Measurements from ENCODE around the gene TP53I11.

TP53I11 gene

DNA sequence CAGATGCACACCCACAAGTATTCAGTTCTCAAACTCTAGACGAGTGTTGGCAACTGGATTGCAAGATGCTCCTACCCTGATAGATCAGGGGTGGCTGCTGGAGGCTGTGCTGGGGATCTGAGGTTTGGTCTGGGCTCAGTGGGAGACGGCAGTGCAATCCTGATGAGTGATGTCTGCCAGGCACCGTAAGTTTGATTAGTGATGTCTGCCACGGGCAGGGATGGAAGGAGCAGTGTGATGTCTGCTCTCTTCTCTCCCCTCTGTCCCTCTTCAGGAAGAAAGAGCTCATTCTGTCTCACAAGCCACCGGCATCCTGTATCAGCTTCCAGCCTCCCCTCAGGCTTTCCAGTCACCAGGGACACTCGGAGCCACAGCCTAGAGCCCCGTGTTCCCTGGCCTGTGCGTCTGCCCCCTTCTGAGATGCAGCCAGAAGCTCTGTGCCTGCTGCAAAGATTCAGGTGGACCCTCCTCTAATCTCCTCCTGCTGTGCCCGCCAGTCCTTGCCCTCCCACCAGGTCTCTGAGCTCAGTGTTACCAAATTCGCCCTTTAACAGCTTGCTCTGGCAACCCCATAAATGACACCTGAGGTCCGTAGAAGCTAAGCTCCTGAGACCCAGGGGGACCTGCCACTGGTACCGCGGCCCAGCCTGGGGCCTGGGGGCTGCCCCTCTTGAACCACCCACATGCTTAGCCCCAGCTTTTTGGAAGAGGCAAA, 19.9 kb downstream of the TP53I11 start:
- in situ Hi-C loops (cut with HindIII; ENCODE audit: low pct_ligation_motif_present, low pct_unique_long_range_greater_than_20kb, low sequenced_read_pairs), result loop anchor here (25.0 kb wide), 1 partner anchor 182 kb away; no protein-coding TSS in a partner anchor
- no peak for DNase-seq

DNA sequence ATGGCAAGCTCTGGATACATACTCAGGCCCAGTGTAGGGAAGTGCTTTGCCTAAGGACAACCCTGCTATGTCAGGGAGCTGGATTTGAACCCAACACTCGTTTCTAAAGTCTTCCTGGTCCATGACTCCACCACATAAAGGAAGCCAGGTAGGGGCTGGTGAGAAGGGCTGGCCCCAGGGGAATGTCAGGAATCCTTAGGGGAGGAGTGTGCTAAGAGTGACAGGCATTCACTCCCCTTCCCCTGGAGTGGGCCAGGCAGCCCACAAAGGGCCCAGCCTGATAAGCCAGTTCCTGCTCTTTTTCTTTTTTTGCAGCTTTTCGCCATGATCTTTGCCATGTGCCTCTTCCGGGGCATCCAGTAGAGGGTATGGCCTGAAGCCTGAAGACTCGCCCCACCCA, 21.9 kb downstream of the TP53I11 start:
- no peak for DNase-seq
- in situ Hi-C loops (cut with HindIII; ENCODE audit: low pct_ligation_motif_present, low pct_unique_long_range_greater_than_20kb, low sequenced_read_pairs), result loop anchor here (25.0 kb wide), 1 partner anchor 183 kb away; no protein-coding TSS in a partner anchor

DNA sequence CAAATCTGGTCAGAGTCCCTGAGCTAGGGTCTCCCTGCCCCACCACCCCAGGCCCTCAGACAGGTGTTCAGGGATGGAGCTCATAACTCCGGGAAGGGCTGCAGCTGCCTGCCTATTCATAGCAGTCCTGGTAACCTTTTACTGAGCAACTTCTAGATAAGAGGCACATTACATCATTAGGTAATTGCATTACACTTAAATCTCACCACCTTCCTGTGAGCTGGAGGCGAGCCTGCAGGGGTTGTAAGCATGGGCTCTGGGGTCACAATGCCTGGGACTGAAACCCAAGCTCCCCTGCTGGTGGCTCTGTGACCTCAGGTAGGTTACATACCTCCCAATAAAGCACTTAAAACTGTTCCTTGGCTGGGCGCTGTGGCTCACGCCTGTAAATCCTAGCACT, 22.5 kb downstream of the TP53I11 start:
- DNase-seq, result no peak
- in situ Hi-C loops (cut with HindIII; ENCODE audit: low pct_ligation_motif_present, low pct_unique_long_range_greater_than_20kb, low sequenced_read_pairs), result loop anchor here (25.0 kb wide), 1 partner anchor 184 kb away; no protein-coding TSS in a partner anchor

DNA sequence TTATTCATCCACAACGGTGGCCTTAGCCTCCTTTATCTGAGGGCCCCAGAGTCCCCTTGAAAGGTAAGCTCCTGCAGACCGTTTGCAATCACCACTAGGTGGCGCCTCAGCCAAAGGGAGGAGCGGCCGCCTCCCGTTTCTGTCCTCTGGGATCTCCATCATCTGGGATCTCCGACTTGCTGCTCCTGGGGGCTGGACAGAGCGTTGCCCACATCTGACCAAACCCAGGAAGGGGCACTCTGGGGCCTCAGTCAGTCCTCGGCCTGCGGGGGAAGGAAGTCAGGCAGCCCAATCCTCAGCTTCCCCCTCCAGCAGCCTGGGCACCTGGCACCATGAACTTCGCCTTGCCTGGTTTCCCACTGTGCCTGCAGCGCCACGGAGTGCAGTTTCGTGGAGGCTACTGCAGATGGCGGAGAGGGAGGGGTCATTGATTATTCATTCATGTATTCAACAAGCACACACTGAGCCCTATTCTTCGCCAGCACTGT, 23.5 kb downstream of the TP53I11 start:
- in situ Hi-C loops (cut with HindIII; ENCODE audit: low pct_ligation_motif_present, low pct_unique_long_range_greater_than_20kb, low sequenced_read_pairs), result loop anchor here (25.0 kb wide), 1 partner anchor 185 kb away; no protein-coding TSS in a partner anchor
- peak; percentile 65 for DNase-seq

DNA sequence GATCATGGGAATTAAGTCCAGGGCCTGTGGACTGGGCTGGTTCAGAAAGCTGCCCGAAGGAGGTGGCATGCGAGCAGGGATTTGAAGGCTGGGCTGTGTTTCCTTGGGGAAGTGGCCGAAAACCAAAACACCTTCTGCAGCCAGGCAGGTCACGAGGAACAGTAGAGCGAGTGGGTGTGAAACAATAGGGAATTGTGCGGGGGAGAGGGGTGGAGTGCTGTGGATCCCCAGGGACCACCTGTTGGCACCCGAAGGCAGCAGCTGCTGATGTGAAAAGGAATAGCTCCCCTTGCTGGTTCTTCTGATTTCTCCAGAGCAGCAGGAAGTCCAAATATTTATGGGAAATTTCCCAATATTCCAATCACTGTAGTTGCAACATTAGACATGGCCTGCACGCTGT, 24.6 kb downstream of the TP53I11 start:
- no peak for DNase-seq
- in situ Hi-C loops (cut with HindIII; ENCODE audit: low pct_ligation_motif_present, low pct_unique_long_range_greater_than_20kb, low sequenced_read_pairs), result loop anchor here (25.0 kb wide), 1 partner anchor 186 kb away; no protein-coding TSS in a partner anchor

DNA sequence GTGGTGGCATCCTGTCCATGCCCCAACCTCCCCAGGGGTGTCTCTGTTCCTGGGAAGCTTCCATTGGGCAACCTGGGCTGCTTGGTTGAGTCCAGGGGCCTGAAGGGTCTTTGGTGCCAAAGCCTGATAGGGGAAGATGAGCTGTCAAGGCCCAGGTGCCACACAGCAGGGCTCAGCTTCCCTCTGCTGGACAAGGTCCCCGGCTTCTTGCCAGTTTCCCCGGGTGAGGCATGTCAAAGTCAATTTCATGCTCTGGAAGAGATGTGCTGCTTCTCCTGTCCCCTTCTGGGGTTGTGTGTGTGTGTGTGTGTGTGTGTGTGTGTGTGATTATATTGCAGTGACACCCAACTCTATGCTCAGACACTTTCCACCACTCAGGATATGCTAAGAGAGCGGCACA, 26.9 kb downstream of the TP53I11 start:
- in situ Hi-C loops (cut with HindIII; ENCODE audit: low pct_ligation_motif_present, low pct_unique_long_range_greater_than_20kb, low sequenced_read_pairs), result no loop called here
- DNase-seq, result no peak

DNA sequence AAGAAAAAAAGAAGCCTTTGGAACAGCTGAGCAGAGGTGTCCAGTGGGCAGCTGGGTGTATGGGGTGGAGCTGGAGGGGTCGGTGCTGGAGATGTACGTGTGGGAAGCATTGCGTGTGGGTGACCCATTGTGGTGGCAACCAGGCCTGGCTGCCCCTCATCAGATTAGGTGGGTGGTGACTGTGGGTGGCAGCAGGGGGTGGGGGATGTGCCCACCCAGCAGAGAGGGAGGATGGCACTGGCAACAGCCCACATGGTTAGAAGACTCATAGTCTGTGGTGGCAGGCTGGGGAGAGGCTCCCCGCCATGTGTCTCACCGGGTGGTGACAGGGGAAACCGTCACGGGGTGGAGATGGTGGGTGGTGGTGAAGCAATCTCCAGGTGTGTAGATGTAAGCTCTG, 27.6 kb downstream of the TP53I11 start:
- in situ Hi-C loops (cut with HindIII; ENCODE audit: low pct_ligation_motif_present, low pct_unique_long_range_greater_than_20kb, low sequenced_read_pairs), result no loop called here
- DNase-seq, result no peak

DNA sequence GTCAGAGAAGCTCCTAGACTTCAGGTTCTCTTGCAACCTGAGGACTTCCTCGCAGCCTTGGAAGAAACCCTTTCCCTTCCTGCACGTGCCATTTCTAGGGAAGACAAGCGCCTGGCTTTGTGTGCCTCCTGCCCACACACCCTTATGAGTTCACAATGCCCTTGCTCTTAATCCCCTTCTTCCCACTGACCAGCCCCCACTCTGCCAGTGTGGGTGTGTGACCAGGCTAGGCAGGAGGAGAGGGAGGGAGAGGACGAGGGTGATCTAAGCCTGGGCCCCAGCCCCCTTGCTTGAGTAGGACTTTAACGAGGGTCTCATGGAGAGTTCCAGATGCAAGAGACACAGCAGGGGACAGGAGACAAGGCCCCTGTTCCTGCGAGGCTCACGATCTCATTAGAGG, 30.2 kb downstream of the TP53I11 start:
- no peak for DNase-seq
- in situ Hi-C loops (cut with HindIII; ENCODE audit: low pct_ligation_motif_present, low pct_unique_long_range_greater_than_20kb, low sequenced_read_pairs), result no loop called here

DNA sequence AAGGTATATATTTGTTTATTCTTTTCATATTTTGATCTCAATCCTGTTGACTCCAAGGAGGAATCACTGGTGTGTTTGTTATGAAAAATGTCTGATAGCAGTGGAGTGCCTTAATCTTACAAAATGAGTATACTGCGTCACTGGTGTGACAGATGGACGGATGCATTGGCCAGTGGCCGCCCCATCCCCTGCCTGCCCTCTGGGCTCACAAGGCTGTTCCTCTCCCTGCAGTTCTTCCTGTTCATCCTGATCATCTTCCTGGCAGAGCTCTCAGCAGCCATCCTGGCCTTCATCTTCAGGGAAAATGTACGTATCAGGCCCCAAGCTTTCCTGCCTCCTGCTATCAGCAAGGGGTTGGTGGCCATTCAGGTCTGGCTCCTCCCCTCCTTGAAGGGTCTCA, 32.9 kb downstream of the TP53I11 start:
- DNase-seq, result no peak
- in situ Hi-C loops (cut with HindIII; ENCODE audit: low pct_ligation_motif_present, low pct_unique_long_range_greater_than_20kb, low sequenced_read_pairs), result no loop called here

DNA sequence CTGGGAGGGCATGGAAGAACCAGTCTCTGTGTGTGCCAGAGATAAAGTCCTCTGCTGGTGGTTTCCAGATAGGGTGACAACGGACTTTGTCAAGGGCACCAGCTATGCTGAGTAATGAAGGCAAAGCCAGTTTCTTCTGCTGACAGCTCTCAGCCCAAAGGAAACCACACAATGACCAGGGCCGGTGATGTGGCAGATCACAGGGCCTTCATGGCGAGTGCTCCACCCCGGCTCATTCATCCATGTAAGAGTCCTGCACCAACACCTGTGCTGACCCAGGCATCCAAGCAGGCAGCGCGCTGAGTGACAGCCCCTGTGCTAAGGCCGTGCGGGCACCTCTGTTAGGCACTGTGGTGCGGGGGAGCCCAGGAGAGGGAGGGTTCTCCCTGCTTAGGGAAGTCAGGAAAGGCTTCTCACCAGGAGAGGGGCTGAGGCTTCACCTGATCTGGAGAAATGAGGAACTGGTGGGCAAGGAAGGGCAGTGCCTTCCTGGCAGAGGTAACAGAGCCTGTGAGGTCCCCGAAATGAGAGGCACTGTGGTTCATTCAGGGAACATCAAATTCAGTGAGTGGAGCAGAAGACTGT, 33.8 kb downstream of the TP53I11 start:
- in situ Hi-C loops (cut with HindIII; ENCODE audit: low pct_ligation_motif_present, low pct_unique_long_range_greater_than_20kb, low sequenced_read_pairs), result no loop called here

DNA sequence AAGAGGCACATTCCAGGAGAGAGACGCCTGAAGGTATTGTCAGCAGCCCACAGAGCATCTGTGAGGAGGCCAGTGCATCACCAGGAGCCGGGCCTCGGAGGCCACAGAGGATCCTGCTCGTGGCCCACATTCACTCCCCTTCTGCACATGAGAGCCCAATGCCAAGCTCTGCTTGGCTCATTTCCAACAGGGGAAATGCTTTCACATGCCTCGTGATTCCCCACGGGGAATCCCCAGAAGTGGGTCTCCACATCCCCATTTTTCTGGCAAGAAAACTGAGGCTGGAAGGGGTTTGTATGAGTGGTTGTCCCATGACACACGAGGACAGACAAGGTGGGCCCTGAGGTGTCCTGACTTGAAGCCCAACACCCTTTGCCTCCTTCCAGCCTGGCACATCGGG, 34.4 kb downstream of the TP53I11 start:
- in situ Hi-C loops (cut with HindIII; ENCODE audit: low pct_ligation_motif_present, low pct_unique_long_range_greater_than_20kb, low sequenced_read_pairs), result no loop called here
- no peak for DNase-seq

More for the DNA sequence above, 33.8 kb downstream of the TP53I11 start:
- no peak for DNase-seq

DNA sequence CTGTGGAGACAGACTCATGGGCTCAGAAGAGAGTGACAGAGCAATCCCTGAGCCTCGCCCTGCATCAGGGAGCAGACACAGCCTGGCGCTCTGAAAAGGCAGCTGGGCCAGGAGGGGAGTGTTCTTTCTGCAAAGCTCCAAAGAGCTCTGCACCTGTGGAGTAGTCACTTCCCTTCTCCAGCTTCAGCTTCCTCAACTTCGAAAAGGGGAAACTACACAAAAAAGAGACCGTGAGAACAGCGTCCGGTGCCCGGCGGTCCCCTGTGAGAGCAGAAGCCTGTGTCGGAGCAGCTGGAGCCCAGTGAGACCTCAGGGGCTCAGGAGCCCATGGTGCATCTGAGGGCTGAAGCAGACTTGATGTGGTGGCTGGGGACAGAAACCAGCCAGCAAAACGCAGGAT, 35.1 kb downstream of the TP53I11 start:
- in situ Hi-C loops (cut with HindIII; ENCODE audit: low pct_ligation_motif_present, low pct_unique_long_range_greater_than_20kb, low sequenced_read_pairs), result no loop called here
- no peak for DNase-seq

DNA sequence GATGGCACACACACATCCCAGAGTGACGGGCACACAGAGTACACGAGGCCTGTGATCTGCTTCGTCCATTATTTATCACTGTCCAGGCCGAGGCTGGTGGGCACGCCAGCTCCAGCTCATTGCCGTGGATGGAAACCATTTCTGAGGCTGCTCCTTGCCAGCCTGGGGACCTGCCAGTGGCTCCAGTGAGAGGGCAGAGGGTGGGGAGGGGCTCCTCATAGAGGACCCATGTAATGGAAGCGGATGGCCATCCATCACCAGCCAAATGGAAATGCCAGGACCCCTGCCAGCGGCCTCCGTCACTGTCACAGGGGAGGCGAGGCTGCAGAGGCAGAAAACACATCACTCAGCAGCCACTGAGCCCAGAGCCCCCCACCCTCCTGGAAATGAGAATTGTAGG, 35.7 kb downstream of the TP53I11 start:
- no peak for DNase-seq
- in situ Hi-C loops (cut with HindIII; ENCODE audit: low pct_ligation_motif_present, low pct_unique_long_range_greater_than_20kb, low sequenced_read_pairs), result no loop called here

DNA sequence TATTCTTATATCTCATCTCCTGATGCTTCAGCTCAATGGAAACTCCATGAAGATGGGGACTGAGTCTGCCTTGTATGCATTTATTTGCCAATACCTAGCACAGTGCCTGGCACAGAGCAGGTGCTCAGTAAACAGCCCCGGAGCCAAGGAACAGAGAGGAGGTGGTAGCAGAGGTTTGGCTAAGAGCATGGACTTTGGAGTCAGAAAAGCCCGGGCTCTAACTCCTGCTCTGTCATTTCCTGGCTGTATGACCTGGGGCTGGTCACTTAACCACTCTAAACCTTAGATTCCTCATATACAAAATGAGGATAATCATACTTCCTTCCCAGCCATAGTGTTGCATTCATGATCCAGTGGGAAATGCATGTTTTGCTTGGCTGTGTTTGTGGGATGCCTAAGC, 36.6 kb downstream of the TP53I11 start:
- in situ Hi-C loops (cut with HindIII; ENCODE audit: low pct_ligation_motif_present, low pct_unique_long_range_greater_than_20kb, low sequenced_read_pairs), result no loop called here
- no peak for DNase-seq

DNA sequence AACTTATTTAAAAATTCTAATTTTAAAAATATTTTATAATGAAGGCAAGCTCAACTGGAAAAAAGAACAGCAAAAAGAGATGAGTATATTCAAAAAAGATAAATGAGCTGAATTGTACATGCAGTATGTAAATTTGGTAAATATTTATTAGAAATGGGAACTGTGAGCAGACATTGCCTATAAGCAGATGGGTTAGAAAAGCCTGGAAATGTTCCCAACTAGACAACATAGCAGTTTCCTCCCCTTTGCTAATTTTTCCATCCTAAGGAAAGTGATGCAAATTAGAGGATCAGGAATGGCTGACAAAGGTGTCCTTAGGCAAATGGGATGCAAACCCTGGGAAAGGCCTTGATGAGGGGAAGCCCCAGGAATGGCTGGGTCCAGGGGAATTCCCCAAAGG, 37.2 kb downstream of the TP53I11 start:
- in situ Hi-C loops (cut with HindIII; ENCODE audit: low pct_ligation_motif_present, low pct_unique_long_range_greater_than_20kb, low sequenced_read_pairs), result no loop called here

DNA sequence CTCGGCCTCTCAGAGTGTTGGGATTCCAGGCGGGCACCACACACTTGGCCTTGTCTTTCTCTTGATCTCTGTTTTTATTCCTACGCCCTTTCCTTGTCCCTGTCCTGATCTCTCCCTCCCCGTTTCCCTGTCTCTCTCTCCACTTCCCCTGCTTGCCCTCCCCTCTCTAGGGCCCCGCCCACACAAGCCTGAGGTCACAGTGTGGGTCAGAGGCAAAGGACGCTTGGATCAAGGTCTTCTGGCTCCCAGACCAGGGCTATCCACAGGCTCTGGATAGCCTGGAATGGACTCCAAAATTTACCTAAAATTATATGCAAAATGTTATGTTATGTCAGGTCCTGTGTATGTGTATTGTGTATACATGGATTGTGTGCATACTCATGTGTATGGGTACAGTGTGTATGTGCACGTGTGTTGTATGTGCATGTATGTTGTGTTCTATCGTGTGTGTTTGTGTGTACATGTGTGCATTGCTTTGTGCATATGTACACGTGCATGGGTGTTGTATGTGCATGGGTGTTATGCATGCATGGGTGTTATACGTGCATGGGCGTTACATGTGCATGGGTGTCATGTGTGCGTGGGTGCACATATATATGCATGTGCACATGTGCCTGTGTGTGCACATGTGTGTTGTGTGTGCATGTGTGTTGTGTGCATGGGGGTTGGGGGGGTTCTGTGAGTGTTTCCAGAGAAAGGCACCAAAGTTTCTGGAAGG, 38.3 kb downstream of the TP53I11 start:
- in situ Hi-C loops (cut with HindIII; ENCODE audit: low pct_ligation_motif_present, low pct_unique_long_range_greater_than_20kb, low sequenced_read_pairs), result no loop called here
- DNase-seq, result no peak

More for the DNA sequence above, 37.2 kb downstream of the TP53I11 start:
- DNase-seq, result no peak

DNA sequence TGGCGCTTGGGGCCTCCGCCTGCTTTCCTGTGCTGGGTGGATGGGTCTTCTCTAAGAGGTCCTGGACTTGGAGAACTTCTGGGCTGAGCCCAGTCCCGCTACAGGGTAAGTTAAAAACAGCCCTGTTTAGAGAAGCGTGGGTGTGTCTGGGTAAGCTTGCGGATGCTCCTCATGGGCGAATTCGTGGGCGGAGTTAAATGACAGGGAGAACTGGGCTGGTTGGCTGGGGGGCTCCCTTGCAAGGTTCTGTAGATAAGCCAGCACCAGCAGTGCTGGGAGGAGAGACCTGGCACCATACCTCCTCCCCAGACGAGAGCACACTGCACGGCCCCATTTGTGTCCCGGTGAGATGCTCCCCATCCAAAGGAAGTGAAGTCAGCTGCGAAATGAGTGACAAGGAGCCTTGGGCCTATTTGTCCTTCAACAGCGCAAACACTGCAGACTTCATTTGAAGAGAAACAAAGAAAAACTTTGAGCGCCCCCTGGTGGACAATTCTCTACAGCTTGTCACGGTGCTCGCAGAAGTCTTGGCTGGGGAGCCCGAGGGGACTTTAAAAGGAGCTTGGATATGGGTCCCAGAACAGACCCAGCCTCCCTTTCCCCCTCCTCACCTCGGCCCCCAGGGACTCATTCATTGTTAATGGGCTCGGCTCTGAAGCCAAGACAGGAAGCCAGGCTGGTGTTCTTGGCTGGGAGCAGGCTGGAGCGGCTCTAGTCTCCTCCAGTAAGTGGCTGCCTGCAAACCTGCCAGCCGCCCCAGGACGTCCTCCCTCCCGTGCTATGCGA, 39.5 kb downstream of the TP53I11 start:
- DNase-seq, result peak; percentile 74
- in situ Hi-C loops (cut with HindIII; ENCODE audit: low pct_ligation_motif_present, low pct_unique_long_range_greater_than_20kb, low sequenced_read_pairs), result no loop called here

DNA sequence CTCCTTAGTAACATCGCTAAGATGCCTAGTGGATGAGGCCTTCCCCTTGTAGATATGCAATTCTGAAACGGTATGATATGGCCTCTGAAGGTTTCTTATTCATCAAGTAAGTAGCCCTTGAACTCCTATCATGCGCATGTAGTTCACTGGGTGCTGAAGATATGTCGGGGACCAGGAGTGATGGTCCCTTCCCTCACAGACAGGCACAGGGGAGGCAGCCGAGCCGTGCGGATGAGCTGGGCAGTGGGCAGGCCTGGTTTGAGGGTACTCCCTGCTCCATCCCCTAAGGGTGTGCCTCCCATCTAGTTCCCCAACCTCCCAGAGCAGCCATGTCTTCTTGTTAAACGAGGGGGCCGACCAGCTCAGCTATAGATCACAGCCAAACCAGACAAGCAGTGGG, 40.1 kb downstream of the TP53I11 start:
- in situ Hi-C loops (cut with HindIII; ENCODE audit: low pct_ligation_motif_present, low pct_unique_long_range_greater_than_20kb, low sequenced_read_pairs), result no loop called here
- DNase-seq, result no peak

DNA sequence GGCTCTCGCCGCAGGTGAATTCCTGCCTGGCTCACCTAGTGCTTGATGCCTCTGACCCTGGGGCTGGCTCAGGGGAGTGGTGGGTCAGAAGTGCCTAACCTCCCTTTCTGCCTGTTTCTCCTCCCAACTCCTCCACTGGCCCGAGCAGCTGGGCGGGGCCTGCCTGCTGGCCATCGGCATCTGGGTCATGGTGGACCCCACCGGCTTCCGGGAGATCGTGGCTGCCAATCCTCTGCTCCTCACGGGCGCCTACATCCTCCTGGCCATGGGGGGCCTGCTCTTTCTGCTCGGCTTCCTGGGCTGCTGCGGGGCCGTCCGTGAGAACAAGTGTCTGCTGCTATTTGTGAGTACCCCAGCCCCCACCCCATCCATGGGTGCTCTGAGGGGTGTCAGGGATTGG, 41.1 kb downstream of the TP53I11 start:
- in situ Hi-C loops (cut with HindIII; ENCODE audit: low pct_ligation_motif_present, low pct_unique_long_range_greater_than_20kb, low sequenced_read_pairs), result no loop called here
- DNase-seq, result no peak

All from ACHN (cell line).